ENCODE data around the gene NIT2. TPM values are rescaled to one million over a fixed set of nuclear protein-coding genes. Genes with fewer than 3 reads are reported as not detected.
A peak's percentile ranks its signal among the peaks of the same experiment; 100 is the strongest.

NIT2 gene
- total and polyA plus RNA-seq, 9 of the 15 experiments (the other 6 are each of a cell fraction or from before 2014, with no cell fraction given), result 11.4 to 62.2 (median 22.1) TPM

DNA sequence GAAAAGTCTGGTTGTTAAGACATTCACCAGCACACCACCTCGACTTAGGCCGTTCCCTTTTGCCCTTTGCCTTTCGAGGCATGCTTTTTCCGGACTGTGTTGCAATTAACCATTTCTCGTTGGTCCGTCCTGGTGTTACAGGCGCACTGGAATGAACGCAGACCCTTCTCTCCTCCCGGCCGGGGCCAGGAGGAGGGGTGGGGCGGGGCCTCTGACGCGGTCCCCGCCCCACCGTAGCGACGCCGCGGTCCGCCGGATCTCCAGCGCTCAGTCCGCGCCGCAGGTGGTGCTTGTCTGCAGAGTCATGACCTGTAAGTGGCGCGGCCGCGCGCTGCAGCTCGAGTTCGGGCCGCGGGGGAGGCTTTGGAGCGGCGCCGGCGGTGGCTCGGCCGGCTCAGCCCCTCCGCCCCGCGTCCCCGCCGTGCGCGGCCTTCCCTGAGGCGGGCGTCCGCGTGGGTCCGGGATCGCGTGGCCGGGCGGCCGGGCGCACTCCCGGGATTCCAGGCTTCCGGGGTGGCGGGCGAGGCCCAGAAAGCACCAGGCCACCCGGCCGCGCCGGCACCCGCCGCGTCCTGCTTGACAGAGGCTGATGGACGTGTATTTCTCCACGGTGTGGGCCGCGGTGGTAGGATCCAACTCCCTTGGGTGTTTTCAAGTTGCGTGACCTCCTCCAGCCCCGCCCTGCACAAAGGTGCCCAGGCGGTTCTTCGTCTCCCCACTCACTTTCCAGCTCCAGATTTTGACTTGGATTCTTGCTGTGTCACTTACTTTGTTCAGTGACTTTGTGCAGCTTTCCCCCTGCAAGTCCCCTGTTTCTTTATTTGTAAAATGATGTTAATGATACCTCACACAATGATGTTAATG is at the start of gene NIT2 (continued):
- TF ChIP-seq, protein P1, sequence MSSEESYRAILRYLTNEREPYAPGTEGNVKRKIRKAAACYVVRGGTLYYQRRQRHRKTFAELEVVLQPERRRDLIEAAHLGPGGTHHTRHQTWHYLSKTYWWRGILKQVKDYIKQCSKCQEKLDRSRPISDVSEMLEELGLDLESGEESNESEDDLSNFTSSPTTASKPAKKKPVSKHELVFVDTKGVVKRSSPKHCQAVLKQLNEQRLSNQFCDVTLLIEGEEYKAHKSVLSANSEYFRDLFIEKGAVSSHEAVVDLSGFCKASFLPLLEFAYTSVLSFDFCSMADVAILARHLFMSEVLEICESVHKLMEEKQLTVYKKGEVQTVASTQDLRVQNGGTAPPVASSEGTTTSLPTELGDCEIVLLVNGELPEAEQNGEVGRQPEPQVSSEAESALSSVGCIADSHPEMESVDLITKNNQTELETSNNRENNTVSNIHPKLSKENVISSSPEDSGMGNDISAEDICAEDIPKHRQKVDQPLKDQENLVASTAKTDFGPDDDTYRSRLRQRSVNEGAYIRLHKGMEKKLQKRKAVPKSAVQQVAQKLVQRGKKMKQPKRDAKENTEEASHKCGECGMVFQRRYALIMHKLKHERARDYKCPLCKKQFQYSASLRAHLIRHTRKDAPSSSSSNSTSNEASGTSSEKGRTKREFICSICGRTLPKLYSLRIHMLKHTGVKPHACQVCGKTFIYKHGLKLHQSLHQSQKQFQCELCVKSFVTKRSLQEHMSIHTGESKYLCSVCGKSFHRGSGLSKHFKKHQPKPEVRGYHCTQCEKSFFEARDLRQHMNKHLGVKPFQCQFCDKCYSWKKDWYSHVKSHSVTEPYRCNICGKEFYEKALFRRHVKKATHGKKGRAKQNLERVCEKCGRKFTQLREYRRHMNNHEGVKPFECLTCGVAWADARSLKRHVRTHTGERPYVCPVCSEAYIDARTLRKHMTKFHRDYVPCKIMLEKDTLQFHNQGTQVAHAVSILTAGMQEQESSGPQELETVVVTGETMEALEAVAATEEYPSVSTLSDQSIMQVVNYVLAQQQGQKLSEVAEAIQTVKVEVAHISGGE (CRISPR knock-in tag; IDR thresholded peaks at IDR 0.05), result no peak
- TF ChIP-seq, protein P2, sequence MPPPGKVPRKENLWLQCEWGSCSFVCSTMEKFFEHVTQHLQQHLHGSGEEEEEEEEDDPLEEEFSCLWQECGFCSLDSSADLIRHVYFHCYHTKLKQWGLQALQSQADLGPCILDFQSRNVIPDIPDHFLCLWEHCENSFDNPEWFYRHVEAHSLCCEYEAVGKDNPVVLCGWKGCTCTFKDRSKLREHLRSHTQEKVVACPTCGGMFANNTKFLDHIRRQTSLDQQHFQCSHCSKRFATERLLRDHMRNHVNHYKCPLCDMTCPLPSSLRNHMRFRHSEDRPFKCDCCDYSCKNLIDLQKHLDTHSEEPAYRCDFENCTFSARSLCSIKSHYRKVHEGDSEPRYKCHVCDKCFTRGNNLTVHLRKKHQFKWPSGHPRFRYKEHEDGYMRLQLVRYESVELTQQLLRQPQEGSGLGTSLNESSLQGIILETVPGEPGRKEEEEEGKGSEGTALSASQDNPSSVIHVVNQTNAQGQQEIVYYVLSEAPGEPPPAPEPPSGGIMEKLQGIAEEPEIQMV (tag; conservative IDR thresholded peaks at IDR 0.05; ENCODE audit: low read depth), result peak; percentile 49; the same call in 1 of the 2 replicates
- peak; percentile 72 for TF ChIP-seq RBBP5 (IDR thresholded peaks at IDR 0.05; ENCODE audit: borderline replicate concordance, insufficient read depth, low read length, poor library complexity, severe bottlenecking)
- TF ChIP-seq, protein P3, sequence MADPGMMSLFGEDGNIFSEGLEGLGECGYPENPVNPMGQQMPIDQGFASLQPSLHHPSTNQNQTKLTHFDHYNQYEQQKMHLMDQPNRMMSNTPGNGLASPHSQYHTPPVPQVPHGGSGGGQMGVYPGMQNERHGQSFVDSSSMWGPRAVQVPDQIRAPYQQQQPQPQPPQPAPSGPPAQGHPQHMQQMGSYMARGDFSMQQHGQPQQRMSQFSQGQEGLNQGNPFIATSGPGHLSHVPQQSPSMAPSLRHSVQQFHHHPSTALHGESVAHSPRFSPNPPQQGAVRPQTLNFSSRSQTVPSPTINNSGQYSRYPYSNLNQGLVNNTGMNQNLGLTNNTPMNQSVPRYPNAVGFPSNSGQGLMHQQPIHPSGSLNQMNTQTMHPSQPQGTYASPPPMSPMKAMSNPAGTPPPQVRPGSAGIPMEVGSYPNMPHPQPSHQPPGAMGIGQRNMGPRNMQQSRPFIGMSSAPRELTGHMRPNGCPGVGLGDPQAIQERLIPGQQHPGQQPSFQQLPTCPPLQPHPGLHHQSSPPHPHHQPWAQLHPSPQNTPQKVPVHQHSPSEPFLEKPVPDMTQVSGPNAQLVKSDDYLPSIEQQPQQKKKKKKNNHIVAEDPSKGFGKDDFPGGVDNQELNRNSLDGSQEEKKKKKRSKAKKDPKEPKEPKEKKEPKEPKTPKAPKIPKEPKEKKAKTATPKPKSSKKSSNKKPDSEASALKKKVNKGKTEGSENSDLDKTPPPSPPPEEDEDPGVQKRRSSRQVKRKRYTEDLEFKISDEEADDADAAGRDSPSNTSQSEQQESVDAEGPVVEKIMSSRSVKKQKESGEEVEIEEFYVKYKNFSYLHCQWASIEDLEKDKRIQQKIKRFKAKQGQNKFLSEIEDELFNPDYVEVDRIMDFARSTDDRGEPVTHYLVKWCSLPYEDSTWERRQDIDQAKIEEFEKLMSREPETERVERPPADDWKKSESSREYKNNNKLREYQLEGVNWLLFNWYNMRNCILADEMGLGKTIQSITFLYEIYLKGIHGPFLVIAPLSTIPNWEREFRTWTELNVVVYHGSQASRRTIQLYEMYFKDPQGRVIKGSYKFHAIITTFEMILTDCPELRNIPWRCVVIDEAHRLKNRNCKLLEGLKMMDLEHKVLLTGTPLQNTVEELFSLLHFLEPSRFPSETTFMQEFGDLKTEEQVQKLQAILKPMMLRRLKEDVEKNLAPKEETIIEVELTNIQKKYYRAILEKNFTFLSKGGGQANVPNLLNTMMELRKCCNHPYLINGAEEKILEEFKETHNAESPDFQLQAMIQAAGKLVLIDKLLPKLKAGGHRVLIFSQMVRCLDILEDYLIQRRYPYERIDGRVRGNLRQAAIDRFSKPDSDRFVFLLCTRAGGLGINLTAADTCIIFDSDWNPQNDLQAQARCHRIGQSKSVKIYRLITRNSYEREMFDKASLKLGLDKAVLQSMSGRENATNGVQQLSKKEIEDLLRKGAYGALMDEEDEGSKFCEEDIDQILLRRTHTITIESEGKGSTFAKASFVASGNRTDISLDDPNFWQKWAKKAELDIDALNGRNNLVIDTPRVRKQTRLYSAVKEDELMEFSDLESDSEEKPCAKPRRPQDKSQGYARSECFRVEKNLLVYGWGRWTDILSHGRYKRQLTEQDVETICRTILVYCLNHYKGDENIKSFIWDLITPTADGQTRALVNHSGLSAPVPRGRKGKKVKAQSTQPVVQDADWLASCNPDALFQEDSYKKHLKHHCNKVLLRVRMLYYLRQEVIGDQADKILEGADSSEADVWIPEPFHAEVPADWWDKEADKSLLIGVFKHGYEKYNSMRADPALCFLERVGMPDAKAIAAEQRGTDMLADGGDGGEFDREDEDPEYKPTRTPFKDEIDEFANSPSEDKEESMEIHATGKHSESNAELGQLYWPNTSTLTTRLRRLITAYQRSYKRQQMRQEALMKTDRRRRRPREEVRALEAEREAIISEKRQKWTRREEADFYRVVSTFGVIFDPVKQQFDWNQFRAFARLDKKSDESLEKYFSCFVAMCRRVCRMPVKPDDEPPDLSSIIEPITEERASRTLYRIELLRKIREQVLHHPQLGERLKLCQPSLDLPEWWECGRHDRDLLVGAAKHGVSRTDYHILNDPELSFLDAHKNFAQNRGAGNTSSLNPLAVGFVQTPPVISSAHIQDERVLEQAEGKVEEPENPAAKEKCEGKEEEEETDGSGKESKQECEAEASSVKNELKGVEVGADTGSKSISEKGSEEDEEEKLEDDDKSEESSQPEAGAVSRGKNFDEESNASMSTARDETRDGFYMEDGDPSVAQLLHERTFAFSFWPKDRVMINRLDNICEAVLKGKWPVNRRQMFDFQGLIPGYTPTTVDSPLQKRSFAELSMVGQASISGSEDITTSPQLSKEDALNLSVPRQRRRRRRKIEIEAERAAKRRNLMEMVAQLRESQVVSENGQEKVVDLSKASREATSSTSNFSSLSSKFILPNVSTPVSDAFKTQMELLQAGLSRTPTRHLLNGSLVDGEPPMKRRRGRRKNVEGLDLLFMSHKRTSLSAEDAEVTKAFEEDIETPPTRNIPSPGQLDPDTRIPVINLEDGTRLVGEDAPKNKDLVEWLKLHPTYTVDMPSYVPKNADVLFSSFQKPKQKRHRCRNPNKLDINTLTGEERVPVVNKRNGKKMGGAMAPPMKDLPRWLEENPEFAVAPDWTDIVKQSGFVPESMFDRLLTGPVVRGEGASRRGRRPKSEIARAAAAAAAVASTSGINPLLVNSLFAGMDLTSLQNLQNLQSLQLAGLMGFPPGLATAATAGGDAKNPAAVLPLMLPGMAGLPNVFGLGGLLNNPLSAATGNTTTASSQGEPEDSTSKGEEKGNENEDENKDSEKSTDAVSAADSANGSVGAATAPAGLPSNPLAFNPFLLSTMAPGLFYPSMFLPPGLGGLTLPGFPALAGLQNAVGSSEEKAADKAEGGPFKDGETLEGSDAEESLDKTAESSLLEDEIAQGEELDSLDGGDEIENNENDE (IDR thresholded peaks at IDR 0.05; ENCODE audit: low read depth, low read length), result no peak
- TF ChIP-seq CHCHD3 (CRISPR knock-in tag; IDR thresholded peaks at IDR 0.05), result no peak
- no peak for TF ChIP-seq KDM2B (CRISPR knock-in tag; IDR thresholded peaks at IDR 0.05)
- no peak for TF ChIP-seq ZNF699 (CRISPR knock-in tag; IDR thresholded peaks at IDR 0.05; ENCODE audit: insufficient replicate concordance)
- TF ChIP-seq GATAD2B (IDR thresholded peaks at IDR 0.05; ENCODE audit: borderline replicate concordance), result peak; percentile 86
